Measurements from ENCODE around the gene ALK.

DNA sequence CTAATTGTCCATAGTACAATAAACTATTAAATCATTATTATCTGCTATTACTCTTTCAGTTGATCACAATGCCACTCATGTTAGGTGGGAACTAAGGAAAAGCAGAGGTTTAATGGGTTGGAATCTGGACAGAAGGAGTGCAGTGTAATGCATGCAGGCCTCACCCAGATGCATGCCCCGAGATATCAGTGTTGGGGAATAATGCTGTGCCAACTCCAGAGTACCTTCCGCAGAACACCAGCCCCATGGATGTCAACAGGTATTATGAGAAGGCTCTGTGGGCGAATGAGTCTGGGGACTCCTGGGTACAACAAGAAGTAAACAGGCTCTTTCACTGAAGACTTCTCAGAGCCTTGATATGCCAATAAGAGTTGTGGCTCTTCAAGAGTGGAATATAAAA is 377.4 kb downstream of the ALK start:
- TF ChIP-seq, protein P1, sequence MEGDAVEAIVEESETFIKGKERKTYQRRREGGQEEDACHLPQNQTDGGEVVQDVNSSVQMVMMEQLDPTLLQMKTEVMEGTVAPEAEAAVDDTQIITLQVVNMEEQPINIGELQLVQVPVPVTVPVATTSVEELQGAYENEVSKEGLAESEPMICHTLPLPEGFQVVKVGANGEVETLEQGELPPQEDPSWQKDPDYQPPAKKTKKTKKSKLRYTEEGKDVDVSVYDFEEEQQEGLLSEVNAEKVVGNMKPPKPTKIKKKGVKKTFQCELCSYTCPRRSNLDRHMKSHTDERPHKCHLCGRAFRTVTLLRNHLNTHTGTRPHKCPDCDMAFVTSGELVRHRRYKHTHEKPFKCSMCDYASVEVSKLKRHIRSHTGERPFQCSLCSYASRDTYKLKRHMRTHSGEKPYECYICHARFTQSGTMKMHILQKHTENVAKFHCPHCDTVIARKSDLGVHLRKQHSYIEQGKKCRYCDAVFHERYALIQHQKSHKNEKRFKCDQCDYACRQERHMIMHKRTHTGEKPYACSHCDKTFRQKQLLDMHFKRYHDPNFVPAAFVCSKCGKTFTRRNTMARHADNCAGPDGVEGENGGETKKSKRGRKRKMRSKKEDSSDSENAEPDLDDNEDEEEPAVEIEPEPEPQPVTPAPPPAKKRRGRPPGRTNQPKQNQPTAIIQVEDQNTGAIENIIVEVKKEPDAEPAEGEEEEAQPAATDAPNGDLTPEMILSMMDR (IDR thresholded peaks at IDR 0.05): no peak
- TF ChIP-seq POLR2A (IDR thresholded peaks at IDR 0.05): no peak
